Measurements from ENCODE around the gene IL2RG. TPM values are rescaled to one million over a fixed set of nuclear protein-coding genes. Genes with fewer than 3 reads are reported as not detected.

The IL2RG gene
- 100 to 1,000 TPM in 1 of 4 donors, 10 to 100 TPM in 3; 18.2 to 222 (median 62.2) TPM for total RNA-seq

DNA sequence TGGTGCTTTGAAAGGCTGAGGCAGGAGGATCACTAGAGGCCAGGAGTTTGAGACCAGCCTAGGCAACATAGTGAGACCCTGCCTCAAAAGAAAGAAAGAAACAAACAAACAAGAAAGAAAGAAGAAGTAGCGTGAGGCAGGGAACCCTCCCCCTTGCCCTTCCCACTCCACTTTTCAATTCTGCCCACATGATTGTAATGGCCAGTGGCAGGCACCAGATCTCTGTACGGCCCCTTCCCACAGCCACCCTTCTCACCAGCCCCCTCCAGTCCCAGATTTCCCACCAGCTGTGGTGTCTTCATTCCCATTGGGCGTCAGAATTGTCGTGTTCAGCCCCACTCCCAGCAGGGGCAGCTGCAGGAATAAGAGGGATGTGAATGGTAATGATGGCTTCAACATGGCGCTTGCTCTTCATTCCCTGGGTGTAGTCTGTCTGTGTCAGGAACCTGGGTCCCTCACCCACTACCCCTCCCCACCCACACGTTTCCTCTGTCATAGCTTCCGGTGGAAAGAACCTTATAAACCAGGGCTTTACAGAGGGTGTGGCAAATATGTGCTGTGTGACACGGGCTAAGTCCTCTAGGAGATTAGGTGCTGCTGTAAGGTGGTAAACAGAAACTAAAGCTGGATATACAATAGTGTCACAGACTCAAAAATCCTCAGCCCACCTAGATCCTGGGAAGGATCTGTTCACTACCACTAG is at the start of gene IL2RG:
Gene IL2RG (minus strand): TSS at position 437 of the 703 bp plus-strand sequence. CDS start 38 bp downstream, at position 399.
- TF ChIP-seq POLR2A (IDR thresholded peaks at IDR 0.05) (peak; percentile 70 to 79), CTCF (IDR thresholded peaks at IDR 0.05) (no peak)
- no peaks in the 10 kb centered on the region for H3K9me3 ChIP-seq

GRCh38 chrX:71160475-71160874 is 49.1 kb upstream of the IL2RG start:
- TF ChIP-seq POLR2A (IDR thresholded peaks at IDR 0.05) (no peak), CTCF (IDR thresholded peaks at IDR 0.05) (no peak)
- no peak overlapping the region for H3K27ac ChIP-seq
- no peaks in the 10 kb centered on the region for H3K27me3 ChIP-seq
- no peaks in the 10 kb centered on the region for H3K9me3 ChIP-seq
- no peak overlapping the region for H3K4me3 ChIP-seq
- H3K36me3 ChIP-seq: no peaks in the 10 kb centered on the region
- no peak for DNase-seq
- H3K4me1 ChIP-seq: no peaks in the 10 kb centered on the region

More for the DNA sequence above, at the start of gene IL2RG:
- DNase-seq: peak; percentile 66 to 92 (median 85)
- Histone ChIP-seq H3K36me3 (no peaks in the 10 kb centered on the region), H3K4me1 (no peaks in the 10 kb centered on the region), H3K27ac (peak within 1 kb of the TSS; percentile 75 to 87 (median 78)), H3K27me3 (no peaks in the 10 kb centered on the region), H3K4me3 (peak within 1 kb of the TSS; percentile 36 to 48 (median 44))

- Histone ChIP-seq H3K9me3 (no peaks in the 10 kb centered on the region), H3K4me3 (no peak overlapping the region), H3K4me1 (no peaks in the 10 kb centered on the region), H3K27ac (no peak overlapping the region), H3K27me3 (no peaks in the 10 kb centered on the region), H3K36me3 (no peaks in the 10 kb centered on the region)
- DNase-seq: no peak
- TF ChIP-seq CTCF (IDR thresholded peaks at IDR 0.05) (no peak), POLR2A (IDR thresholded peaks at IDR 0.05) (no peak)
Measured at GRCh38 chrX:71159335-71159734, 48.0 kb upstream of the IL2RG start.

DNA sequence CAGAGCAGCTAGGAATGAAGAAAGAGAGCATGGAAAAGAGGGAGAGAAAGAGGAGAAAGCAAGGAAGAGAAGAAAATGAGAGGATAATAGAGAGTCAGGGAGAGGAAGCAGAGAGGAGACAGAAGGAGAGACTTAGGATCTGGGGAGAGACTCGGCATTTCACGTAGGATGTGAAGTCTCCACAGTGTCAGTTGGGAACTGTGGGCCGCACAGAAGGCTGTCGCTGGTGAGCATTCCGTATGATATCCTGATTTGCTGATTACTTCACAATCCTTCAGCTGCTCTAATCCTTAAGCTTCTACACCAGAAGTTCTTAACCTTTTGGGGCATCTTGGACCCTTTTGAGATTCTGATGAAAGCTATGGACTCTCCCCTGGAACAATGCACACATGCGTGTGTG is 47.2 kb upstream of the IL2RG start:
- Histone ChIP-seq H3K9me3 (no peaks in the 10 kb centered on the region), H3K27me3 (no peaks in the 10 kb centered on the region), H3K4me1 (no peaks in the 10 kb centered on the region), H3K27ac (no peak overlapping the region), H3K36me3 (no peaks in the 10 kb centered on the region), H3K4me3 (no peak overlapping the region)
- no peak for DNase-seq
- TF ChIP-seq CTCF (IDR thresholded peaks at IDR 0.05) (no peak), POLR2A (IDR thresholded peaks at IDR 0.05) (no peak)

GRCh38 chrX:71154641-71155040 is 43.3 kb upstream of the IL2RG start:
- no peak overlapping the region for H3K27ac ChIP-seq
- H3K36me3 ChIP-seq: no peaks in the 10 kb centered on the region
- H3K4me3 ChIP-seq: no peak overlapping the region
- no peaks in the 10 kb centered on the region for H3K9me3 ChIP-seq
- H3K27me3 ChIP-seq: no peaks in the 10 kb centered on the region
- no peaks in the 10 kb centered on the region for H3K4me1 ChIP-seq
- no peak for DNase-seq
- no peak for TF ChIP-seq CTCF (IDR thresholded peaks at IDR 0.05)
- TF ChIP-seq POLR2A (IDR thresholded peaks at IDR 0.05): no peak

All from Peyer's patch (tissue), 4 donors.